RPMI7951 (cell line): ENCODE data around the gene DSCAML1. TPM values are rescaled to one million over a fixed set of nuclear protein-coding genes. Genes with fewer than 3 reads are reported as not detected.

Experiments
- DNase-seq: peaks from one replicate; pipeline ENCODE4 v3.0.0-alpha.2; 2012; ENCODE audit warnings: low read depth
- total RNA-seq: library from RNA; depleted of rRNA; stranded (reverse); fragments of >200 nt; shearing (Covaris generic); gene quantifications from 2 replicates; pipeline ENCODE4 v1.2.3, GENCODE V29; 2014

Gene DSCAML1
- total RNA-seq, 1 experiment from 2014 or later: not detected

GRCh38 chr11:117610045-117610444, 187.0 kb downstream of the DSCAML1 start:
- DNase-seq: peak; percentile 47

- DNase-seq: no peak
Observed at GRCh38 chr11:117607449-117607848, 189.6 kb downstream of the DSCAML1 start.

- no peak for DNase-seq
Observed at GRCh38 chr11:117606790-117607189, 190.2 kb downstream of the DSCAML1 start.

GRCh38 chr11:117606211-117606610, 190.8 kb downstream of the DSCAML1 start:
- DNase-seq: no peak

- no peak for DNase-seq
Observed at GRCh38 chr11:117605331-117605730, 191.7 kb downstream of the DSCAML1 start.

GRCh38 chr11:117604336-117604995, 192.6 kb downstream of the DSCAML1 start:
- no peak for DNase-seq

GRCh38 chr11:117603932-117604331, 193.1 kb downstream of the DSCAML1 start:
- DNase-seq: no peak

GRCh38 chr11:117601006-117601708, 195.9 kb downstream of the DSCAML1 start:
- no peak for DNase-seq

- no peak for DNase-seq
Observed at GRCh38 chr11:117600234-117600783, 196.7 kb downstream of the DSCAML1 start.

- peak; percentile 33 for DNase-seq
Observed at GRCh38 chr11:117597071-117597470, 199.9 kb downstream of the DSCAML1 start.

GRCh38 chr11:117595440-117595839, 201.6 kb downstream of the DSCAML1 start:
- no peak for DNase-seq

GRCh38 chr11:117594721-117595120, 202.3 kb downstream of the DSCAML1 start:
- no peak for DNase-seq

GRCh38 chr11:117593065-117593464, 204.0 kb downstream of the DSCAML1 start:
- DNase-seq: no peak

- no peak for DNase-seq
Observed at GRCh38 chr11:117591316-117592039, 205.5 kb downstream of the DSCAML1 start.

- DNase-seq: no peak
Observed at GRCh38 chr11:117589063-117589462, 208.0 kb downstream of the DSCAML1 start.

- no peak for DNase-seq
Observed at GRCh38 chr11:117588166-117588810, 208.7 kb downstream of the DSCAML1 start.

GRCh38 chr11:117587416-117587815, 209.6 kb downstream of the DSCAML1 start:
- no peak for DNase-seq

- DNase-seq: no peak
Observed at GRCh38 chr11:117586392-117586791, 210.6 kb downstream of the DSCAML1 start.

GRCh38 chr11:117585631-117586030, 211.4 kb downstream of the DSCAML1 start:
- no peak for DNase-seq

GRCh38 chr11:117584056-117584830, 212.8 kb downstream of the DSCAML1 start:
- DNase-seq: peak; percentile 45
